Measurements from ENCODE around the gene NIPBL.

Gene NIPBL

DNA sequence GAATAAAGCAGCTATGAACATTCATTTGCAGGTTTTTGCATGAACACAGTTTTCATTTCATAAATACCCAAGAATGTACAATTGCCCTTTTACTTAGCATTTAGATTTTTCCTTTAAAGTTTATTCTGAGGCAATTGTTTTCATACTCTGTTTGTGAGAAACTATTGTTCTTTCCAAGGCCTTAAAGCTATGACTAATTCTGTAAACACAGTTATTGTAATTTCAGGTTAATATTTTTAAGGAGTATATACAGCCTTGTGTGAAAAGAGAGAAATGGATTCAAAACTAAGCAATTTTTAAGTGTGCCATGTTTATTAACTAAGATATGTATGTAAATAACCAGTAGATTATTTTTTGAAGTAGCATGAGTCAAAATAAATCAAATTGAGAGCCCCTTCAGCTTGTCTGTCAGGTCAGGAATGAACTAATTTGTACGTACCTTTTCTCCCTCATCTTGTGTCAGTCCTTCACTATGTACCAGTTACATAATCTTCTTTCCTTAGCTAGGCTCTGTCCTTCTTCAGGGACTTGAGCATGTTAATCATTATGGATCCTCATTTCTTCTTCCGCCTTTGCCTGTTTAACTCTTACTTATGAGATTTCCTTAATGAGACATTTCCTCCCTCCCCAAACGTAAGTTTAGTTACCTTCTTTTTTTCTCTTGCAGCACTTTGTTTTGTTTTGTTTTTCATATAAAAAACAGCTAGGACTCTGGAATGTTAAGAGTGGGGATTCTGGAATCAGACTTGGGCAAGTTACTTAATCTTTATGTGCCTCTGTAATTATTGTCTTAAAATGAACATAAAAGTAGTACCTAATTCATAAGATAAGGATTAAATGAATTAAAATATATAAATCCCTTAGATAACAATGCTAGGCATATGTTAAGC, 63.6 kb downstream of the NIPBL start:
- H2AFZ ChIP-seq: no peak overlapping the region
- peaks cover 7% of the 10 kb centered on the region for H3K4me1 ChIP-seq
- H3K36me3 ChIP-seq (ENCODE audit: control insufficient read depth, insufficient read depth, low read length): no peaks in the 10 kb centered on the region
- H3K27ac ChIP-seq: no peak overlapping the region
- no peak overlapping the region for H3K4me3 ChIP-seq (ENCODE audit: low read depth, low read length)
- no peaks in the 10 kb centered on the region for H3K27me3 ChIP-seq (ENCODE audit: control insufficient read depth, insufficient read depth, low read length)
- H3K9ac ChIP-seq: no peak overlapping the region
- H3K9me3 ChIP-seq (ENCODE audit: control insufficient read depth, low read length): no peaks in the 10 kb centered on the region
- peaks cover 43% of the 10 kb centered on the region for H3K79me2 ChIP-seq
- TF ChIP-seq, protein P1, sequence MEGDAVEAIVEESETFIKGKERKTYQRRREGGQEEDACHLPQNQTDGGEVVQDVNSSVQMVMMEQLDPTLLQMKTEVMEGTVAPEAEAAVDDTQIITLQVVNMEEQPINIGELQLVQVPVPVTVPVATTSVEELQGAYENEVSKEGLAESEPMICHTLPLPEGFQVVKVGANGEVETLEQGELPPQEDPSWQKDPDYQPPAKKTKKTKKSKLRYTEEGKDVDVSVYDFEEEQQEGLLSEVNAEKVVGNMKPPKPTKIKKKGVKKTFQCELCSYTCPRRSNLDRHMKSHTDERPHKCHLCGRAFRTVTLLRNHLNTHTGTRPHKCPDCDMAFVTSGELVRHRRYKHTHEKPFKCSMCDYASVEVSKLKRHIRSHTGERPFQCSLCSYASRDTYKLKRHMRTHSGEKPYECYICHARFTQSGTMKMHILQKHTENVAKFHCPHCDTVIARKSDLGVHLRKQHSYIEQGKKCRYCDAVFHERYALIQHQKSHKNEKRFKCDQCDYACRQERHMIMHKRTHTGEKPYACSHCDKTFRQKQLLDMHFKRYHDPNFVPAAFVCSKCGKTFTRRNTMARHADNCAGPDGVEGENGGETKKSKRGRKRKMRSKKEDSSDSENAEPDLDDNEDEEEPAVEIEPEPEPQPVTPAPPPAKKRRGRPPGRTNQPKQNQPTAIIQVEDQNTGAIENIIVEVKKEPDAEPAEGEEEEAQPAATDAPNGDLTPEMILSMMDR (IDR thresholded peaks at IDR 0.05): no peak
- no peak overlapping the region for H3K4me2 ChIP-seq (ENCODE audit: low read length)

DNA sequence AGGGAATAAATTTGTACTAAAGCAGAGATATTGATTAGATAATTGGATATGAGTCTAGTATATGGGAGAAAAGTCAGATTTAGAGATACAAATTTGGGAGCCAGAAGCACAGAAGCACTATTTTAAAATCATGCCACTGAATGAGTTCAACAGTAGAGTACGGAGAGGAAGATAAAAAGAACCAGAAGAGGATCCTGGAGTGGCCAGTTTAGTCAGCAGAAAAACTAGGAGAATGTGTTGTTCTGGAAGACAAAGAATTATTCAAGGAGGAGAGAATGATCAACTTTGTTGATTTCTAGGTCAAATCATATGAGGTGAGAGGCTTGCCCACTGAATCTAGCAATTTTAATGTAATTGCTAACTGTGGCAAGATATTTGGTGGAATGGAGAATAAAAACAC, 67.0 kb downstream of the NIPBL start:
- Histone ChIP-seq H3K4me3 (ENCODE audit: low read depth, low read length) (no peak overlapping the region), H3K9ac (no peak overlapping the region), H3K79me2 (peaks cover 39% of the 10 kb centered on the region), H3K27me3 (ENCODE audit: control insufficient read depth, insufficient read depth, low read length) (no peaks in the 10 kb centered on the region), H3K9me3 (ENCODE audit: control insufficient read depth, low read length) (no peaks in the 10 kb centered on the region), H3K4me2 (ENCODE audit: low read length) (no peak overlapping the region), H3K36me3 (ENCODE audit: control insufficient read depth, insufficient read depth, low read length) (no peaks in the 10 kb centered on the region), H3K4me1 (peaks cover 7% of the 10 kb centered on the region), H2AFZ (no peak overlapping the region), H3K27ac (no peak overlapping the region)
- TF ChIP-seq, protein P1 (IDR thresholded peaks at IDR 0.05): no peak

DNA sequence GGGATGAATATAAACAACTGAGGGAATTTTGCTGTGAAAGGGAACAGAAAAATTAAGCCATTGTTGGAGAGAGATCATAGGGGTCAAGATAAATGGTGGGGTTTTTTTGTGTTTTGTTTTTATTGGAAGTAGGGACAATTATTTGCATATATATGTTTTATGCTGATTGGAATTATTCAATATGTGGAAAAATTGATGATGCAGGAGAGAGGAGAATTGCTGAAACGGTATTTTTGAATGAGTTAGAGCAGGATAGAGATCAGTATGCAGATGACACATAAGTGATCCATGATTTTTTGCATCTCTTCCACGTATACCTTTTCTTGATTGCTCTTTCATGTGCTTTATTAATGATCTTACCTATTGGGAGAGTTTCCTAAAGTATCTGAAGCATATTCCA, 67.5 kb downstream of the NIPBL start:
- Histone ChIP-seq H3K27me3 (ENCODE audit: control insufficient read depth, insufficient read depth, low read length) (no peaks in the 10 kb centered on the region), H3K79me2 (peaks cover 37% of the 10 kb centered on the region), H3K36me3 (ENCODE audit: control insufficient read depth, insufficient read depth, low read length) (no peaks in the 10 kb centered on the region), H3K4me3 (ENCODE audit: low read depth, low read length) (no peak overlapping the region), H2AFZ (no peak overlapping the region), H3K4me2 (ENCODE audit: low read length) (no peak overlapping the region), H3K9ac (no peak overlapping the region), H3K4me1 (peaks cover 7% of the 10 kb centered on the region), H3K9me3 (ENCODE audit: control insufficient read depth, low read length) (no peaks in the 10 kb centered on the region), H3K27ac (no peak overlapping the region)
- TF ChIP-seq, protein P1 (IDR thresholded peaks at IDR 0.05): no peak

DNA sequence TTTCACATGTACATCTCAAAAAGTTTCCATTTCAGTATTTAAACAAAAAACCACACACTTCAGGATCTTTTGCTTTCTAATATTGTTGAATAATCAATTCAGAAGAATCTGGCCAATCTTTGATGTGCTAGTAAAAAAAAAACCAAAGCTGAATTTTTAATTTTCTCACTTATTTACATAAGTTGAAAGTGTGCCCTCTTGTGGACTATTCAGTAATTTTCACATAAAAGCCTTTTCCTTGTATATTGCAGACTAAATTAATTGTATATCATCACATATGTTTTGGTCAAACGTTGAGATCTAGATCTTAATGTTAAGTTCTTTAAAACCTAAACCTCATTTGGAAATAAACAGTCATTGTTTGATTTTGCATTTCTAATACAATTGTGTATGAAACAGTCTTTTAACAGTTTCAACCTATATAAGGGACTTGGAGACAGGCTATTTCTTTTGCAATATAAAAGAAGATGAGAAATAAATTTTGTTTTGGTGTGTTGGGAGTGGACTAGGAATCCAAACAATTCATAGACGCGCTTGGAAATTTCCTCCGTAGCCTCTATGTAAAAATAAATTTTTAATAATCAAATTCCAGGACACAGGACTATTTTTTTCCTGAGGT, 68.1 kb downstream of the NIPBL start:
- no peak overlapping the region for H2AFZ ChIP-seq
- peaks cover 7% of the 10 kb centered on the region for H3K4me1 ChIP-seq
- TF ChIP-seq, protein P1 (IDR thresholded peaks at IDR 0.05): peak; percentile 61
- H3K27ac ChIP-seq: no peak overlapping the region
- H3K36me3 ChIP-seq (ENCODE audit: control insufficient read depth, insufficient read depth, low read length): no peaks in the 10 kb centered on the region
- H3K9me3 ChIP-seq (ENCODE audit: control insufficient read depth, low read length): no peaks in the 10 kb centered on the region
- no peak overlapping the region for H3K9ac ChIP-seq
- H3K27me3 ChIP-seq (ENCODE audit: control insufficient read depth, insufficient read depth, low read length): no peaks in the 10 kb centered on the region
- H3K79me2 ChIP-seq: peaks cover 32% of the 10 kb centered on the region
- H3K4me2 ChIP-seq (ENCODE audit: low read length): no peak overlapping the region
- no peak overlapping the region for H3K4me3 ChIP-seq (ENCODE audit: low read depth, low read length)

Measured in parathyroid adenoma (tissue), 2 donors.